GM23338 (cell line): ENCODE results near the gene EPAS1. TPM values are rescaled to one million over a fixed set of nuclear protein-coding genes. Genes with fewer than 3 reads are reported as not detected.

Source experiments
- ATAC-seq: fragments of 200-7000 bp; cut with Tn5 transposase; 3 replicates; pipeline ENCODE4 v1.9.1; 2020
- DNase-seq: peaks from one replicate; pipeline ENCODE4 v3.0.0-alpha.2; 2015; ENCODE audit warnings: low spot score
- H2AFZ ChIP-seq: fragments of 200-600 bp; sonication (generic); 2 replicates; pipeline ENCODE4 v1.8.0; 2016; ENCODE audit warnings: antibody characterized with exemption, mild to moderate bottlenecking, moderate library complexity
- H3F3A ChIP-seq: fragments of 200-600 bp; sonication (generic); replicated peaks from 2 replicates; pipeline ENCODE4 v1.8.0; 2017; ENCODE audit warnings: antibody characterized with exemption, mixed run types, low read depth
- H3K27ac ChIP-seq: fragments of 200-600 bp; sonication (generic); 2 replicates; pipeline ENCODE4 v1.6.1; 2016; ENCODE audit warnings: low read depth
- H3K27me3 ChIP-seq: fragments of 200-600 bp; sonication (generic); 2 replicates; pipeline ENCODE4 v1.8.0; 2016; ENCODE audit warnings: mild to moderate bottlenecking, mixed run types, moderate library complexity; ENCODE audit not compliant: insufficient read depth
- H3K36me3 ChIP-seq: fragments of 200-600 bp; sonication (generic); 2 replicates; pipeline ENCODE4 v1.8.0; 2016; ENCODE audit warnings: mild to moderate bottlenecking; ENCODE audit not compliant: insufficient read depth
- H3K4me1 ChIP-seq: fragments of 200-600 bp; sonication (generic); 2 replicates; pipeline ENCODE4 v1.8.0; 2016; ENCODE audit warnings: mild to moderate bottlenecking, moderate library complexity; ENCODE audit not compliant: insufficient read depth
- H3K4me2 ChIP-seq: fragments of 200-600 bp; sonication (generic); 2 replicates; pipeline ENCODE4 v1.7.1; 2017; ENCODE audit warnings: mixed run types
- H3K4me3 ChIP-seq: fragments of 200-600 bp; sonication (generic); 2 replicates; pipeline ENCODE4 v1.6.1; 2016; ENCODE audit warnings: mixed run types
- H3K79me2 ChIP-seq: fragments of 200-600 bp; sonication (generic); replicated peaks from 2 replicates; pipeline ENCODE4 v1.8.0; 2017; ENCODE audit warnings: mild to moderate bottlenecking; ENCODE audit not compliant: insufficient read depth
- H3K9me2 ChIP-seq: fragments of 200-600 bp; sonication (generic); 2 replicates; pipeline ENCODE4 v1.8.0; 2017; ENCODE audit not compliant: insufficient read depth
- H4K20me1 ChIP-seq: fragments of 200-600 bp; sonication (generic); replicated peaks from 2 replicates; pipeline ENCODE4 v1.8.0; 2017; ENCODE audit warnings: mild to moderate bottlenecking; ENCODE audit not compliant: insufficient read depth
- H3K27ac Mint-ChIP-seq: 2 replicates; pipeline ENCODE4 v1.8.0; 2020; ENCODE audit warnings: inconsistent platforms, mild to moderate bottlenecking, moderate library complexity, mixed read lengths
- H3K27me3 Mint-ChIP-seq: 3 replicates; pipeline ENCODE4 v1.8.0; 2022; ENCODE audit warnings: low read depth, mild to moderate bottlenecking, moderate library complexity, mixed read lengths, inconsistent platforms; ENCODE audit not compliant: insufficient read depth, poor library complexity
- H3K36me3 Mint-ChIP-seq: 3 replicates; pipeline ENCODE4 v1.8.0; 2021; ENCODE audit warnings: low read depth, mild to moderate bottlenecking, inconsistent platforms, moderate library complexity, mixed read lengths
- H3K4me1 Mint-ChIP-seq: 3 replicates; pipeline ENCODE4 v1.8.0; 2020; ENCODE audit warnings: mild to moderate bottlenecking, inconsistent platforms, mixed read lengths
- H3K4me3 Mint-ChIP-seq: 3 replicates; pipeline ENCODE4 v1.8.0; 2021; ENCODE audit warnings: moderate library complexity, mild to moderate bottlenecking, inconsistent platforms, mixed read lengths
- H3K9me3 Mint-ChIP-seq: 3 replicates; pipeline ENCODE4 v1.8.0; 2020; ENCODE audit warnings: moderate library complexity, mild to moderate bottlenecking, inconsistent platforms, mixed read lengths
- CREB1 ChIP-seq: fragments of 250-450 bp; sonication (Bioruptor Pico); IDR thresholded peaks from 2 replicates; pipeline ENCODE4 v1.5.0; 2020; ENCODE audit warnings: low read depth, mild to moderate bottlenecking, moderate library complexity
- ETS1 ChIP-seq: IDR thresholded peaks from 2 replicates; pipeline ENCODE4 v1.6.1; 2016; ENCODE audit warnings: antibody characterized with exemption
- JUNB ChIP-seq: IDR thresholded peaks from one replicate; pipeline ENCODE4 v1.6.1; 2016; ENCODE audit warnings: antibody characterized with exemption; ENCODE audit not compliant: unreplicated experiment
- NANOG ChIP-seq: IDR thresholded peaks from 2 replicates; pipeline ENCODE4 v1.6.1; 2016; ENCODE audit warnings: antibody characterized with exemption, borderline replicate concordance
- POLR2AphosphoS5 ChIP-seq: IDR thresholded peaks from 2 replicates; pipeline ENCODE4 v1.6.1; 2016; ENCODE audit warnings: antibody characterized with exemption, low read depth
- ZNF114 ChIP-seq: fragments of 250-450 bp; sonication (Bioruptor Pico); IDR thresholded peaks from 2 replicates; pipeline ENCODE4 v1.5.0; 2020; ENCODE audit warnings: mild to moderate bottlenecking, moderate library complexity
- ZNF331 ChIP-seq: fragments of 250-450 bp; sonication (Bioruptor Pico); IDR thresholded peaks from 2 replicates; pipeline ENCODE4 v1.5.0; 2020; ENCODE audit warnings: low read depth, mild to moderate bottlenecking, moderate library complexity
- ZNF462 ChIP-seq: fragments of 250-450 bp; sonication (Bioruptor Pico); IDR thresholded peaks from 2 replicates; pipeline ENCODE4 v1.5.0; 2020; ENCODE audit warnings: mild to moderate bottlenecking, moderate library complexity
- polyA plus RNA-seq: library from polyadenylated mRNA; unstranded; fragments of >200 nt; fragmentation: Nextera tagmentation; extraction: Ambion mirVana; gene quantifications from 2 replicates; pipeline ENCODE4 v1.2.1, GENCODE V29; 2016
- total RNA-seq: library from RNA; depleted of rRNA; stranded (reverse); fragments of >200 nt; shearing (Covaris generic); gene quantifications from 2 replicates; pipeline ENCODE4 v1.2.3, GENCODE V29; 2014

The EPAS1 gene
- total and polyA plus RNA-seq, 2 experiments from 2014 or later = 0.68 to 5.4 TPM

DNA sequence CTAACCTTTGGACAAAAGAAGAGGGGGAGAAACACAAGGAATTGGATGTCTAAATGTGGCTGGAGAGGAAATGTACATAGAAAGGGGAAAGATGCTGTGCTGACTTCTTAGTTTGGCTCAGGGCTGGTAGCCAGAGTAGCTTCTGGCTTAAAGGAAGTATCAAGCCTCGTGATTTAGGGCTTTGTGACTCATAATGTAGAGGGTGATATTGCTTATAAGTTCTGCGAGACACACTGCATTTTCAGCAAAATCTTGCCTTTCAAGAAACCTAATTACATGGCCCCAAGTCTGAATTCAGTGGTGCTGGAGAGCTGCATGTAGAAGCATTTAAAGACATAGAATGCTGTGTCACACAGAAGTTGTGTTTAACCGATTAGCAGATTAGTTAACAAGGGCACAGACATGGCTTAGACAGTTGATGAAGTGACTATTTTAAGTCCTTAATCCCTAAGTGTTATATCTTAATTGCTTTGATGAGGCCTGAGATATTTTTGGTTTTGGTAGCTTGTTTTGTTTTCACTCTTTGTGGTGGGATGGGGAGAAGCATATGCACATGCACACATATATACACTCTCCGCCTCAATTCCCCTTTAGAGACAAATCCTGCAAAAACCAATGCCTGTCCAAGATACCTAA lies 66.4 kb downstream of the EPAS1 start:
- Histone ChIP-seq H3K9me2 (peaks cover 10% of the 10 kb centered on the region; the same call in 1 of the 2 replicates), H2AFZ (no peak overlapping the region), H3K4me2 (no peak overlapping the region), H3F3A (no peaks in the 10 kb centered on the region), H3K36me3 (0 out of 2 replicates have a peak, but pooled peaks cover 7% of the 10 kb centered on the region), H3K27me3 (no peaks in the 10 kb centered on the region), H3K4me3 (no peak overlapping the region), H3K79me2 (no peaks in the 10 kb centered on the region), H4K20me1 (no peaks in the 10 kb centered on the region), H3K4me1 (no peaks in the 10 kb centered on the region), H3K27ac (no peak overlapping the region)
- DNase-seq (no peak), ATAC-seq (no peak)
- no peak for TF ChIP-seq ZNF331 (CRISPR knock-in tag)
- no peak for TF ChIP-seq ZNF114
- no peak for TF ChIP-seq ETS1
- no peak for TF ChIP-seq POLR2AphosphoS5
- no peak for TF ChIP-seq NANOG
- TF ChIP-seq ZNF462 (CRISPR knock-in tag) = no peak
- no peak for TF ChIP-seq JUNB
- TF ChIP-seq CREB1 = no peak
- Mint-ChIP-seq H3K4me1 (0 out of 3 replicates have a peak, but pooled peaks cover 2% of the 10 kb centered on the region), H3K27ac (no peak overlapping the region), H3K36me3 (no peaks in the 10 kb centered on the region; the same call in 2 of the 3 replicates), H3K27me3 (no peaks in the 10 kb centered on the region), H3K4me3 (no peak overlapping the region), H3K9me3 (peaks cover 6% of the 10 kb centered on the region; the same call in 2 of the 3 replicates)
